ENCODE results near the gene CPSF2.

CPSF2 gene

GRCh38 chr14:92121670-92122350 lies at the start of gene CPSF2, which contains the start of gene NDUFB1:
Gene CPSF2 (plus strand): TSS chr14:92121969. CDS start chr14:92130985, 9,016 bp downstream.
Gene NDUFB1 (minus strand): TSS chr14:92121706. CDS start chr14:92117637, 4,069 bp downstream.
- DNase-seq = peak; percentile 67 to 90 (median 82)

- no peak for DNase-seq
These were observed 47.2 kb upstream of the CPSF2 start for GRCh38 chr14:92074555-92074954.

- no peak for DNase-seq
These were observed 33.3 kb upstream of the CPSF2 start for GRCh38 chr14:92088494-92088893.

GRCh38 chr14:92093320-92093719 lies 28.4 kb upstream of the CPSF2 start:
- DNase-seq = no peak

GRCh38 chr14:92099802-92100201 lies 22.0 kb upstream of the CPSF2 start:
- no peak for DNase-seq

- DNase-seq = no peak
These were observed 18.3 kb upstream of the CPSF2 start for GRCh38 chr14:92103363-92103989.

GRCh38 chr14:92105073-92105892 lies 16.5 kb upstream of the CPSF2 start:
- peak in 1 of 6 experiments; percentile 4 for DNase-seq

GRCh38 chr14:92105893-92106142 lies 16.0 kb upstream of the CPSF2 start:
- DNase-seq = no peak

GRCh38 chr14:92106143-92106926 lies 15.4 kb upstream of the CPSF2 start, which contains the start of gene ATXN3:
Gene ATXN3 (minus strand): TSS chr14:92106582. CDS start chr14:92106552, 30 bp downstream.
- peak; percentile 89 to 95 (median 93) for DNase-seq

GRCh38 chr14:92108345-92109254 lies 13.2 kb upstream of the CPSF2 start:
- peak in 3 of 6 experiments; percentile 3 to 17 (median 12) for DNase-seq

- no peak for DNase-seq
These were observed 12.3 kb upstream of the CPSF2 start for GRCh38 chr14:92109490-92109889.

GRCh38 chr14:92121207-92121669 lies 531 bp upstream of the CPSF2 start:
- no peak for DNase-seq

GRCh38 chr14:92122351-92122677 lies 545 bp downstream of the CPSF2 start:
- peak in 1 of 6 experiments; percentile 54 for DNase-seq

- no peak for DNase-seq
These were observed 992 bp downstream of the CPSF2 start for GRCh38 chr14:92122761-92123160.

GRCh38 chr14:92134456-92134855 lies 12.7 kb downstream of the CPSF2 start:
- no peak for DNase-seq

GRCh38 chr14:92135269-92135668 lies 13.5 kb downstream of the CPSF2 start:
- DNase-seq = peak in 2 of 6 experiments; percentile 24 to 32

GRCh38 chr14:92143309-92143708 lies 21.5 kb downstream of the CPSF2 start:
- no peak for DNase-seq

- DNase-seq = no peak
These were observed 22.2 kb downstream of the CPSF2 start for GRCh38 chr14:92143962-92144361.

GRCh38 chr14:92144708-92145107 lies 22.9 kb downstream of the CPSF2 start:
- no peak for DNase-seq

GRCh38 chr14:92153581-92153980 lies 31.8 kb downstream of the CPSF2 start:
- DNase-seq = no peak

- no peak for DNase-seq
These were observed 32.6 kb downstream of the CPSF2 start for GRCh38 chr14:92154283-92154942.

Measured in stimulated activated naive CD4-positive, alpha-beta T cell (primary cell).